Activated CD8-positive, alpha-beta memory T cell treated with anti-CD3 and anti-CD28 coated beads for 36 hours (primary cell): ENCODE results near the gene MUSTN1. TPM values are rescaled to one million over a fixed set of nuclear protein-coding genes. Genes with fewer than 3 reads are reported as not detected.

Source experiments
- CTCF ChIA-PET: fragments of 350-600 bp; sonication (Branson Sonifier 250); formaldehyde crosslinking; loops from one replicate; lab custom pipeline; 2021; ENCODE audit warnings: antibody characterized with exemption; lab: Charles Lee
- POLR2A ChIA-PET: fragments of 350-600 bp; sonication (Branson Sonifier 250); formaldehyde crosslinking; loops from one replicate; lab custom pipeline; 2021; ENCODE audit warnings: antibody characterized with exemption; lab: Charles Lee
- total RNA-seq, 2 experiments: library from RNA; stranded (reverse); gene quantifications; one replicate each; pipeline ENCODE4 v1.2.3, GENCODE V29; 2021

Gene MUSTN1
- total RNA-seq, 2 experiments from 2014 or later: 0.61 TPM; not detected in 1

DNA sequence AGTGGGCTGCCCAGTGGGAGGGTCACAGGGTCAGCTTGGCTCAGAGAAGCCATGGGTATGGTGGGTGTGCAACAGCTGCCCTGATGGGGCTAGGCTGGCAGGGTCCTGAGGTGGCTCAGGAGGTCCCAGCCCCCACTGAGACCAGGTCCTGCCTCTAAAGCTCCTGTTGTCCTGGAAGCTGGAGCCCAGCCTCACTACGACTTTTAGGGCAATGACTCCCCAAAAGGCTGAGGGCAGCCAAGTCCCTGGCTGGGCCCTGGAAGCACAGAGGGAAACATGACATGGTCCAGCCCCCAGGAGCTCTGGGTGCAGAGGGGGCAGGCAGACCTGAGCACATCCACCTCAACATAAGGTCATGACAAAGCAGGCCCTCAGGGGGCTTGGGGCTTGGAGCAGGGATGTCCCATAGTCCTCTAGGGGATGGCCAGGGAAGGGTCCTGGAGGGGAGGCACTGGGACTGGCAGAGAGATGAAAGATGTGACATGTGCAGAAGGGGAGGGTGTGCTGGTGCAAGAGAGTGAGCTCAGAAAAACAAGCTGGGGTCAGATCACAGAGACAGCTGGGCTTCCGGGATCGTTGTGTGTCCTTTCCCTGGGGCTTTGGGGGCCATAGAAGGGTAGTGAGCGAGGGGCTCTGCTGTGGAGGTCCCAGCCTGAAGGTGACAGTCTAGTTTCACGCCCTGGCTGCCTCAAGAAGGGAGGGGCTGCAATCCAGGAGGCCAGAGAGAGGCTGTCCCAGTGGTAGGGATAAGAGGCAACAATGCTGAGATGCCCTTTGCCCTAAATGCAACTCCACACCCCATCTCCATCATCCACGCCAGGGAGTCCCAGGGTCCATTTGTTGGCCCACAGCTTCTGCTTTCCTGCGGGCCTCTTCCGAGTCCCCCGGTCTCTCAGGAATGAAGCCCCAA lies 40.9 kb downstream of the MUSTN1 start:
- ChIA-PET CTCF (interaction anchor here (1.1 kb wide), 1 partner anchor 51 kb away, joined by 3 read pairs; no protein-coding TSS in a partner anchor), POLR2A (no interaction called here)

DNA sequence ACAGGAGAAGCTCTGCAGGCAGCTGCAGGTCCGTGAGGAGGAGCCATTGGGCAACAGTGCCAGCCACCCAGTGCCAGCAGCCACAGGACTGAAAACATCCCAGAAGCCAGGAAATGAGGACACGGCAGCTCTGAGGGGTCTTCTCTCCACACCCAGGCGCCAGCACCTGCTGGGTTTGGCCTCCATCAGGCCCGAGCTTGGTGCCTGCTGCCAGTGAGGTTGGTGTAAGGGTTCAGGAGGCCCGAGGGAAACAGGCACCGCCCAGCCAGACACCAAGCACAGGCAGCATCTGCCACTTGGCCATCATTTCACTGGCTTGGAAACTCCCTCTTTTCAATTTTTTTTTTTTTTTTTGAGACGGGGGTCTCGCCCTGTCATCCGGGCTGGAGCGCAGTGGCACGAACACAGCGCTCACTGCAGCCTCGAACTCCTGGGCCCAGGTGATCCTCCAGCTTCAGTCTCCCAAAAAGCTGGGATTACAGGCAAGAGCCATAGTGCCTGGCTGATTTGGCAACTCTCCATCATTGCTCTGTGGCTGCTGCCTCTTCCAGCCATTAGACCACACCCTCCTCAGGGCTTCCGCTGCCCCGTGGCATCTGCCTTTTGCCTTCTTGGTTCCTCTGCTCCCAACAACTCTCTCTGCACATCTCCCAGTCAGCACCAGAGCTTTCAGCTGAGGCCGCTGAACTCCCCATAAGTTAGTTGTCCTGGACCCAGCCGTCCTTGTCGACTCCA lies 41.7 kb downstream of the MUSTN1 start:
- CTCF ChIA-PET: no interaction called here

DNA sequence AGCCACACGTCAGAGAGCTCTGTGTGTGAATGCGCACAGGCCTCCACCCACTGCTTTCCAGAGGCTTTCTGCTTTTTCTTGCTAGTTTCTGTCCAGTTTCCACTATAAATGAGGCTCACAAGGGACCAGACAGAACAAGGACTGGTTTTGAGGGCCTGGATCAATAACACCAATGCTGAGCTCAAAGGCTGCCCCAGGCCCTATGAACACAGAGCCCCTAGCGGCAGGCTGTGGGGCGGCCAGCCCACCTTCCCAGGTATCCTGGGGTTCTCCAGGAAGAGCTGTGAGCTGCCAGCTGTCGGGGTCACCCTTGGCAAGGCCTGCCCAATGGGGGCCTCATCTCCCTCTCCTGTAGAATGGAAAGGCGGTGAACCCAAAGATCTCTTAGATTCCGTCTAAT lies 42.4 kb downstream of the MUSTN1 start:
- ChIA-PET POLR2A (no interaction called here), CTCF (interaction anchor here (0.8 kb wide), 1 partner anchor 280 kb away, joined by 3 read pairs; no protein-coding TSS in a partner anchor)

More for the DNA sequence above, 41.7 kb downstream of the MUSTN1 start:
- POLR2A ChIA-PET: no interaction called here

DNA sequence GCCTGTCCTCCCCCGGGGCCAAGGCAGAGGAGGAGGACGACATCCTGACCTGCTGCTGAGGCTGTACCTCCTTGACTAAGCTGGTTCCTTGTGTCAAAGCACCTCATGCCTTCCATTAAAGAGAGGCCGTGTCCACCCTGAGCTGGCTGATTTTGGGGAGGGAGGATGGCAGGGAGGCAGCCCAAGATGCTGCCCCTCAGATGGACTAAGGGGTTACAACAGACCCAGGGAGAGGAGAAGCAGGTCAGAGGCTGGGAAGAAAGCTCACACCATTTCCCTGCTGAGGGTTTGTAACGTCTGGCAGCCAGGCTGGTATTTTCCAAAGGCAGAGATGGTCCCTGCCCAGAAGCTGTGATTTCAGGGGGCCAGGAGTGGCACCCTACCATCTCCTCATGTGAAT lies 42.9 kb downstream of the MUSTN1 start:
- CTCF ChIA-PET: interaction anchor here (0.8 kb wide), 1 partner anchor 281 kb away, joined by 3 read pairs; no protein-coding TSS in a partner anchor
- POLR2A ChIA-PET: no interaction called here

DNA sequence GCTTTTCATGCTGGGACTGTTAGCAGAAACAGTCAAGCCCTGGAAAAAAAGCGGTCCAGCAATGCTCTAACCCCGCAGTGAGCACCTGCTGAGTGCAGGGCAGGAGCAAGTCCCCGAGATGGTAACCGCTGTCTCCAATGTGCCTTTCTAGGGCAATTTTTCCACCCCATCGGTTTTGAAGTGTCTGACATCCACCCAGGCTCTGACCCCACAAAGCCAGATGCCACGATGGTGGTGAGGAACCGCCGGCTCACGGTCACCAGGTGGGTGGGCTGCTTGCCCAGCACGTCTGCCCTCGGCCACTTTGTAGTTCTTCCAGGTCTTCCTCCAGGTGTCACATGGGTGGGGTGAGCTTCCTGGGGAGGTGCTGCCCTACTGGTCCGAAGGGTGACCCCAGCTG lies 43.5 kb downstream of the MUSTN1 start:
- CTCF ChIA-PET: no interaction called here
- POLR2A ChIA-PET: no interaction called here

DNA sequence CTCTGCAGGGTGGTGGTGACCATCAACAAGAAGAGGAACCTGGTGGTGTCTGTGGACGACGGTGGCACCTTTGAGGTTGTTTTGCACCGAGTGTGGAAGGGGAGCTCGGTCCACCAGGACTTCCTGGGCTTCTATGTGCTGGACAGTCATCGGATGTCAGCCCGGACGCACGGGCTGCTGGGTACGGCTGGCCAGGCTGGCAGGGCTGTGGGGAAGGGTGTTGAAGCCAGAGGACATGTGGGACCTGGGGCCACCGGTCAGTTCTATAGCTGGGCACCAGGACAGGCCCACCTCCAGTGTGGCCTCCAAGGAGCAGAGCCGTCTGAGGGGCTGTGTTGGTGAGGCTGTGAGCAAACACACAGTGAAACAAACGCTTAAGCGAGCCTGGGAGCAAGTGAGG lies 44.1 kb downstream of the MUSTN1 start:
- ChIA-PET POLR2A (no interaction called here), CTCF (no interaction called here)

DNA sequence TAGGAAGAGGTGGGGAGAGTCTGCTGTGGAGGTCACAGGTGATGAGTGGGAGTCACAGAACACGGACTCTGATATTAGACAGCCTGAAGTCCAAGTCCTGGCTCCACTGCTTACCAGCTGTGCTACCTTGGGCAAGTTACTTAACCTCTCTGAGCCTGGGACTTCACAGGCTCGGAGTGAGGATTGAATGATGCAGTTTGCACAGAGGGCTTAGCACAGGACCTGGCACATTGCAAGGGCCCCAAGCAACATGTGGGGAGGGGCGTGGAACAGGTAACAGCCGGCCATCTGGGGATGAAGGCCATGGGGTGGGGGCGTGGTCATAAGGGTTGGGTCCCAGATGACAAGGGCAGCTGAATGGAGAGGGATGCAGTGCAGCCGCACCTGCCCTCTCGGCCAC lies 44.5 kb downstream of the MUSTN1 start:
- CTCF ChIA-PET: no interaction called here

DNA sequence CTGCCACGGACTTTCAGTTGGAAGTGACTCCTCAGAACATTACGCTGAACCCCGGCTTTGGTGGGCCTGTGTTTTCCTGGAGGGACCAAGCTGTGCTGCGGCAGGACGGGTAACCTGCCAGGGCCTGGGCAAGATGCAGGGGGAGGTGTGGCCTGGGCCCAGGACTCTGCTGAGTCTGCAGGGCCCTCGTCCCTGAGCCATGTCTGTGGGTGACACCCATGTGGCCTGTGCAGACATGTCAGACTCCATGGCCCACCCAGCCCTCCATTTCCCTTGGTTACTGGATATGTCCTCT lies 45.1 kb downstream of the MUSTN1 start:
- ChIA-PET CTCF (no interaction called here), POLR2A (no interaction called here)

More for the DNA sequence above, 44.5 kb downstream of the MUSTN1 start:
- POLR2A ChIA-PET: no interaction called here

DNA sequence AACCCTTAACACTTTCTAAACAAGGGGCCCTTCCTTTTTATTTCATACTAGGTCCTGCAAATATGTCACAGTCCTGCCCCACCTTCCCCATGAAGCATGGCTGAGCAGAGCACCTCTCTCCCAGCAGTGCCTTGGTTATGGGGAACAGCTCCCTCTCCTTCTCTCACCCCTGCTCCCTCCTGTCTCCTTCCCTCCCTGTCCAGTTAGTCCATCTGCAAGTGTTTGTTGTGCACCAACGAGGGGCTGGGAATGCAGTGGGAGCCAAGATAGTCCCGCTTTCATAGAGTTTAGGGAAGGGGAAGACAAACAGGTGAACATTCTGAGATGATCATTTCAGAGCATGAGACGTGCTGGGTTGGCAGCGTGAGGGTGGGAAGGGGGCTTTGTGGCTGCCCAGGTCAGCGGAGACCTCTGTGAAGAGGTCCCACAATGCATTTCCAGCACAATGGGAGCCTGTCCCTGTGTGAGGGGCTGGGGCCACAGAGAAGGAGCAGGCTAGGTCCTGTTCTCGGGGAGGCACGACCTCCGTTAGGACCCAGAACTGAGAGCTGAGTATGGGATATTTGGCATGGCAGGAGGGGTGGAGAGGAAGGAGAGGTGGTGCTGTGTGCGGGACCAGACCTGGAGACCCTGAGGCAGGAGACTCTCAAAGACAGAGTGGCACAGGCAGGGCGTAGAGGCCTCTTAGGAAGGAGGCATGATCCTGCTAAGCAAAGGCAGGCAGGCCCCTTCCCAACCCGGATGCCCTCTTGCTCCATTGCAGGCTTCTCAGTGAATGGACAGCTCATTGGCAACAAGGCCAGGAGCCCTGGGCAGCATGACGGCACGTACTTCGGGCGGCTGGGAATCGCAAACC lies 45.7 kb downstream of the MUSTN1 start:
- ChIA-PET CTCF (no interaction called here), POLR2A (no interaction called here)

DNA sequence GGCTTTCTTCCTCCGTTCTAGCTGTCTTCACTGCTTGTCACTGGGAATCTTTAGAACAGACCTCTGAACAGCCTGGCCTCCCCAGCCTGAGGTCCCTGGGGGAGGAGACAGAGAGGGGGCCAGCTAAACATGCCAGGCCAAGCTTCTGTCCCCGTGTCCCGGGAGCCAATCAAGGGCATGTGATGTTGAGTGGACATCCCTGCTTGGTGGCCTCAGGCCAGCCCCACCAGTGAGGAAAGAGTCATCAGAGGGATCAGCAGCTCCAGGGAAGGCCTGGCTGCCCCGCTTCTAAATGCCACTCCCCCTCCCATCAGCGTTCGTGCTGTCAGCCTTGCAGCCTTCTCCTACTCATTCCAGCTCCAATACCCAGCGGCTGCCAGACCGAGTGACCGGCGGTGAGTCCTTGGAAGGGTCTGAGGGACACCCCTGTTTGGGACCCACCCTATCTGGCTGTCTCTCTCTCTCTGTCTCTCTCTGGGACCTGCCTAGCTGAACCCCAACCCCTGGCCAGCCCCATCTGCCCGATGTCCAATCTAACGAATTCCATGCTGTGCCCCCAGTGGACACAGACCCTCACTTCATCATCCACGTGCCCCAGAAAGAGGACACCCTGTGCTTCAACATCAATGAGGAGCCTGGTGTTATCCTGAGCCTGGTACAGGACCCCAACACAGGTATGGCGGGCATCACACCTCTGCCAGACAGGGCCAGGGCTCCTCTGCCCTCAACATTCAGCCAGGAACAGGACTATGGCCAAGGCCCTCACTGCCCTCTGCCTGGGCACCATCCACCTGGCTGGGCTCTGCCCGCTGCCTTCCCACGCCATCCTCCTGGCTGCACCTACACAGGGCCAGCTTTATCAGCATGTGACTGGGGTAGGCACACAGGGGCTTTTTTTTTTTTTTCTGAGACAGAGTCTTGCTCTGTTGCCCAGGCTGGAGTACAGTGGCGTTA lies 46.9 kb downstream of the MUSTN1 start:
- ChIA-PET POLR2A (interaction anchor here (0.6 kb wide), 1 partner anchor 114 kb away, joined by 4 read pairs; no protein-coding TSS in a partner anchor), CTCF (interaction anchor here (0.7 kb wide), 1 partner anchor 450 kb away, joined by 3 read pairs; no protein-coding TSS in a partner anchor)

DNA sequence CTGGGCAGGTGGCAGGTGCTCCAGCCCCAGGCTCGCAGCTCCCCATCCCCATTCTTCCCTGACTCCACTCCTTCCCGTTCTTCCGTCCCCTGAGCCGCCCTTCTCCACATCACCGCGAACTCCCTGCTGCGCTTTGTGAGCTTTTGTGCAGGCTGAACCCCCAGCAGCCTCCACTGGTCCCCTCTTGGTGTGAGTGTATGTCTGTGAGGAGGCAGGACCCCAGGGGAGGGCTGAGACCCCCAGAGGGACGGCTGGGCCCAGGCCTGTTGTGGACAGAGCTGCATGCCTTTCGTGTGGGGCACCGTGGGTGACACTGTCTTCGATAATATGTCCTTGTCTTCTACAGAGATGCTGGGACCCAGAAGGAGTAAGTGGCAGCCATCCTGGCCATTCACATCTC lies 47.6 kb downstream of the MUSTN1 start:
- POLR2A ChIA-PET: interaction anchor here (0.6 kb wide), 1 partner anchor 114 kb away, joined by 4 read pairs; no protein-coding TSS in a partner anchor
- CTCF ChIA-PET: interaction anchor here (0.7 kb wide), 1 partner anchor 449 kb away, joined by 3 read pairs; no protein-coding TSS in a partner anchor

DNA sequence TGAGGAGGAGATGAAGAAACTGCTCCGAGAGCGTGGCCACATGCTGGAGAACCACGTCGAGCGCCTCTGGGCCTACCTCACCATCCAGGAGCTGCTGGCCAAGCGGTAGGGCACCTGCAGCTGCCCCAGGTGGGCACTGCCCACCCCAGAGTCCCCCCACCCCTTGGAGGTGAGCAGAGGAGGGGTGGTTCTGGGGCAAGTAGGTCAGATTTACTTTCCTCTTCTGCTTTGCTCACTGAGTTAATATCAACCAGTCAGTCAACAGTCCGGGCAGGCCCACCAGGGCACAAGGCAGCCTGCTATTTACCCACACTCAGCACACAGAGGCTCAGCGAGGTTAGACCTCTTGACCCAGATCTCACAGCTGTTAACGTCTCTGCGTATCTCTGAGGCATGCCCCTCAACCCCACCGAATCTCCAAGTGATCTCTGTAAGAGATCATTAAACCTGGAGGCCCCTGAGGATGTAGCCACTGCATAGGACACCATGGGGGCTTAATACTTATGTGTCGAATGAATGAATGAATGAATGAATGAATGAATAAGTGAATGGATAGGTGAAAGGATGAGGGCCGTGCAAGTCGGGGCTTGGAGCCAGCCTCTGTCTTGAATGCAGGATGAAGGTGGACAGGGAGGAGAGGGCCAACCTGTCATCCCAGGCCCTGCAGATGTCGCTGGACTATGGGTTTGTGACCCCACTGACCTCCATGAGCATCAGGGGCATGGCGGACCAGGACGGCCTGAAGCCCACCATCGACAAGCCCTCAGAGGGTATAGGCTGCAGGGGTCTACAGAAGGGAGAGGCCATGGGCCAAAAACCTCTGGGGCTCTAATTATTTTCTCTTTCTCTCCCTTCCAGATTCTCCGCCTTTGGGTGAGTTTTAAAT lies 48.2 kb downstream of the MUSTN1 start:
- CTCF ChIA-PET: no interaction called here

DNA sequence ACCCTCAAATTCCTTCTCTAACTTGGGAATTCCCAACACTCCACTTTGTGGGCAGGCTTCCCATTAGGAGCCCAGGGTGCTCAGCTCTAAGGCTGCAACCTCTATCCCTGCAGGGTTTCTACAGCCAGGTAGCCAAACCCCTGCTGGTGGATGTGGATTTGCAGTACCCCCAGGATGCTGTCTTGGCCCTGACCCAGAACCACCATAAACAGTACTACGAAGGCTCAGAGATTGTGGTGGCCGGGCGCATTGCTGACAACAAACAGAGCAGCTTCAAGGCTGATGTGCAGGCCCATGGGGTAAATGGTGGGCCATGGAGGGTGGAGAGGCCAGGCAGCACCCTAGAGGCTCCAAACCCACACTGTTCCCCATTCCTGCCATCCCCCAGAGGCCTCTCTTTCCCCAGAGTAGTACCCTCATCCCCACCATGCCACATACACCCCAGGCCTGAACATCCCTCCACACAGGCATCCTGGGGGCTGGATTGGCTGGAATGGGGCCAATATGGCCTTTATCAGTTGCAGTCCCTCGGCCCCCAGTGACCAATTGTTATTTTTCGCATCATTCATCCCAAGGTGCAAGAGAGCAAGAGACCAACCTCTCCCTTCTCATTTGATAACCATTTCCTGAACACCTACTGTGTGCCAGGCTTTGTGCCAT lies 49.8 kb downstream of the MUSTN1 start:
- CTCF ChIA-PET: no interaction called here
- POLR2A ChIA-PET: no interaction called here

More for the DNA sequence above, 48.2 kb downstream of the MUSTN1 start:
- POLR2A ChIA-PET: no interaction called here

DNA sequence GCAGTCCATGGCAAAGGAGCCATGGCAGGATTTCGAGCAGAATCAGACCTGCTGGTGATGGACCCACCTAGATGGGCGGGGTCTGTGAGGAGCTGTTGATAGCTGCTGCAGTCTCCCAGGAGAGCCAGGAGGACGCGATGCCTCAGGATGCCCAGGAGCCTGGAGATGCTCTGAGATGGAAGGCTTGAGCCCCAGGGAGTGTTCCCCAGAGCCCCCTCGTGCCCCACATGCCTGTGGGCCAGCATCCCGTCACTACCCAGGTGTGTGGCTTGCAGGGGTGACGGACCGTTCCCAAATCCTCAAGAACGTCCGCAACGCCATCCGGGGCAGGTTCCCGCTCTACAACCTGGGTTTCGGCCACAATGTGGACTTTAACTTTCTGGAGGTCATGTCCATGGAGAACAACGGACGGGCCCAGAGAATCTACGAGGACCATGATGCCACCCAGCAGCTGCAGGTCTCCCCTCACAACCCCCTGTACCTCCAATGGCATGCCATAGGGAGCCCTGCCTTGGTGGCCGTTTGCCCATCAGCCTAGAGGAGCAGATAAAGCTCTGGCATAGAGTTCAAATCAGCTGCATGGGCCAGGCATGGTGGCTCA lies 50.7 kb downstream of the MUSTN1 start:
- POLR2A ChIA-PET: no interaction called here
- CTCF ChIA-PET: interaction anchor here (1.1 kb wide), 1 partner anchor 15 kb away, joined by 3 read pairs; no protein-coding TSS in a partner anchor

DNA sequence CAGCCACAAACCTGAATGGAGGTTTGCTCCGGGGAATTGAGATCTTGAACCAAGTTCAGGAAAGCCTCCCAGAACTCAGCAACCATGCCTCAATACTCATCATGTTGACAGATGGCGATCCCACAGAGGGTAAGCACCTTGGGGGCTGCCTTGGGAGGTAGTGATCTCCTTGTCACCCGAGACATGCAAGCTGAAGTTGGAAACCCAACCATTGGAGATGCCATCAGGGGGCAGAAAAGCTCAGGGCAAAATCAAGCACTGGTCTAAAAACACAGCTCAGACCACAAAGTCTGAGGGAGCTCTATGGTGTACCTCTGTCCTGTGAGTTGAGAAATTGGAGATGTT lies 51.6 kb downstream of the MUSTN1 start:
- ChIA-PET CTCF (interaction anchor here (1.1 kb wide), 1 partner anchor 16 kb away, joined by 3 read pairs; no protein-coding TSS in a partner anchor), POLR2A (no interaction called here)
